H1 (cell line): ENCODE data around the gene MMAB. TPM values are rescaled to one million over a fixed set of nuclear protein-coding genes. Genes with fewer than 3 reads are reported as not detected.

Experiments used
- CTCF ChIA-PET: fragments of 300-600 bp; sonication (Branson Sonifier 250); formaldehyde crosslinking; loops from one replicate; lab custom pipeline; 2021; ENCODE audit not compliant: partially characterized antibody; lab: Charles Lee
- POLR2A ChIA-PET: fragments of 300-600 bp; sonication (Branson Sonifier 250); formaldehyde crosslinking; loops from one replicate; lab custom pipeline; 2021; ENCODE audit warnings: inconsistent platforms; ENCODE audit not compliant: partially characterized antibody; lab: Charles Lee
- DNase-seq, 2 experiments: peaks; one replicate each; pipeline versions ENCODE4 v3.0.0 to v3.0.0-alpha.2; 2010 to 2022; ENCODE audit warnings: low spot score in 2 of 2, low read depth in 1 of 2, mixed read lengths in 1 of 2
- FAIRE-seq: peaks from 2 replicates; lab custom pipeline; 2011; peaks lifted over from hg19 to GRCh38; lab: Jason Lieb, UNC
- H2AFZ ChIP-seq: 2 replicates; pipeline ENCODE4 v1.8.1; 2012; ENCODE audit warnings: low read length, inconsistent platforms
- H2AK5ac ChIP-seq: 2 replicates; pipeline ENCODE4 v1.6.1; 2013; ENCODE audit warnings: low read depth, low read length
- H2BK120ac ChIP-seq: replicated peaks from 2 replicates; pipeline ENCODE3; 2013; ENCODE audit warnings: low read depth, low read length, inconsistent platforms
- H2BK12ac ChIP-seq: 2 replicates; pipeline ENCODE4 v1.6.1; 2013; ENCODE audit warnings: low read depth, low read length
- H2BK15ac ChIP-seq: 2 replicates; pipeline ENCODE4 v1.6.1; 2013; ENCODE audit warnings: low read length
- H2BK20ac ChIP-seq: 2 replicates; pipeline ENCODE4 v1.6.1; 2013; ENCODE audit warnings: low read length
- H2BK5ac ChIP-seq: 2 replicates; pipeline ENCODE4 v1.6.1; 2013; ENCODE audit warnings: low read depth, low read length
- H3K14ac ChIP-seq: 2 replicates; pipeline ENCODE4 v1.6.1; 2013; ENCODE audit warnings: inconsistent platforms; ENCODE audit not compliant: insufficient read length
- H3K18ac ChIP-seq: 2 replicates; pipeline ENCODE4 v1.6.1; 2013; ENCODE audit warnings: low read length; ENCODE audit errors: extremely low read depth
- H3K23ac ChIP-seq: 2 replicates; pipeline ENCODE4 v1.6.1; 2013; ENCODE audit warnings: inconsistent platforms; ENCODE audit not compliant: insufficient read length
- H3K23me2 ChIP-seq: 2 replicates; pipeline ENCODE4 v1.6.1; 2013; ENCODE audit warnings: low read depth, low read length
- H3K27ac ChIP-seq: 2 replicates; pipeline ENCODE4 v1.6.1; 2011; ENCODE audit warnings: low read depth, low read length, inconsistent platforms
- H3K27me3 ChIP-seq, 4 experiments: replicated peaks in 1 of 4; 1 replicate in 1 of 4; 2 replicates in 3 of 4; pipeline versions ENCODE4 v1.6.1 to v1.8.1; 2011 to 2013; ENCODE audit warnings: low read length in 3 of 4, mild to moderate bottlenecking in 3 of 4, inconsistent platforms in 2 of 4, mixed read lengths in 2 of 4, moderate library complexity in 1 of 4; ENCODE audit not compliant: control insufficient read depth in 3 of 4, insufficient read depth in 3 of 4; ENCODE audit errors: extremely low read depth in 1 of 4
- H3K36me3 ChIP-seq, 4 experiments: 2 replicates each; pipeline versions ENCODE4 v1.6.1 to v1.8.1; 2011 to 2013; ENCODE audit warnings: mild to moderate bottlenecking in 4 of 4, low read length in 3 of 4, moderate library complexity in 2 of 4, control low read depth in 1 of 4, inconsistent platforms in 1 of 4; ENCODE audit not compliant: insufficient read depth in 4 of 4, control insufficient read depth in 2 of 4
- H3K4ac ChIP-seq: replicated peaks from 2 replicates; pipeline ENCODE3; 2013; ENCODE audit warnings: low read length, low read depth, mixed read lengths, inconsistent platforms; ENCODE audit not compliant: insufficient read length
- H3K4me1 ChIP-seq, 4 experiments: replicated peaks in 1 of 4; 1 replicate in 1 of 4; 2 replicates in 3 of 4; pipeline versions ENCODE4 v1.6.1 to v1.8.1; 2011 to 2013; ENCODE audit warnings: low read length in 3 of 4, inconsistent platforms in 2 of 4, mixed read lengths in 1 of 4; ENCODE audit not compliant: insufficient read depth in 4 of 4, control insufficient read depth in 3 of 4
- H3K4me2 ChIP-seq, 2 experiments: 2 replicates each; pipeline versions ENCODE4 v1.6.1 to v1.8.1; 2011 to 2013; ENCODE audit warnings: low read depth in 2 of 2, low read length in 2 of 2, control low read depth in 1 of 2, inconsistent platforms in 1 of 2, mild to moderate bottlenecking in 1 of 2; ENCODE audit not compliant: insufficient read depth in 1 of 2
- H3K4me3 ChIP-seq, 4 experiments: fragments of 200-600, 300-600 bp in 1 of 4; sonication (generic), shearing (Covaris generic), sonication (Bioruptor Twin) in 1 of 4; 2 replicates each; pipeline versions ENCODE4 v1.5.1 to v1.8.1; 2011 to 2016; ENCODE audit warnings: low read length in 4 of 4, low read depth in 3 of 4, control low read depth in 2 of 4, inconsistent platforms in 2 of 4, mild to moderate bottlenecking in 2 of 4, mixed read lengths in 1 of 4, moderate library complexity in 1 of 4; ENCODE audit not compliant: insufficient read depth in 2 of 4; ENCODE audit errors: extremely low read depth in 1 of 4
- H3K56ac ChIP-seq: replicated peaks from 2 replicates; pipeline ENCODE3; 2013; ENCODE audit warnings: low read depth, mild to moderate bottlenecking, mixed read lengths, low read length, inconsistent platforms; ENCODE audit not compliant: insufficient read length
- H3K79me1 ChIP-seq: 2 replicates; pipeline ENCODE4 v1.6.1; 2013; ENCODE audit warnings: low read depth, low read length, control low read depth
- H3K79me2 ChIP-seq, 2 experiments: 2 replicates each; pipeline versions ENCODE4 v1.6.1 to v1.8.1; 2012 to 2013; ENCODE audit warnings: low read length in 2 of 2, mild to moderate bottlenecking in 2 of 2, inconsistent platforms in 1 of 2; ENCODE audit not compliant: insufficient read depth in 2 of 2, control insufficient read depth in 1 of 2
- H3K9ac ChIP-seq, 4 experiments: replicated peaks in 1 of 4; 1 replicate in 1 of 4; 2 replicates in 3 of 4; pipeline versions ENCODE4 v1.6.1 to v1.8.1; 2011 to 2013; ENCODE audit warnings: low read depth in 3 of 4, low read length in 3 of 4, control low read depth in 2 of 4, mild to moderate bottlenecking in 2 of 4, moderate library complexity in 2 of 4, inconsistent platforms in 1 of 4; ENCODE audit errors: extremely low read depth in 1 of 4
- H3K9me3 ChIP-seq, 2 experiments: 2 replicates each; pipeline versions ENCODE4 v1.6.1 to v1.8.1; 2012 to 2013; ENCODE audit warnings: mild to moderate bottlenecking in 2 of 2, moderate library complexity in 2 of 2, control low read depth in 1 of 2, inconsistent platforms in 1 of 2, low read depth in 1 of 2, low read length in 1 of 2, mixed read lengths in 1 of 2; ENCODE audit not compliant: insufficient read depth in 2 of 2
- H4K20me1 ChIP-seq, 2 experiments: replicated peaks in 1 of 2; 2 replicates each; pipeline versions ENCODE3 to v1.8.1; 2011 to 2013; ENCODE audit warnings: inconsistent platforms in 2 of 2, low read length in 2 of 2, mild to moderate bottlenecking in 1 of 2; ENCODE audit not compliant: insufficient read depth in 2 of 2, control insufficient read depth in 1 of 2
- H4K5ac ChIP-seq: 2 replicates; pipeline ENCODE4 v1.6.1; 2013; ENCODE audit warnings: low read length, low read depth, mixed read lengths, inconsistent platforms; ENCODE audit not compliant: insufficient read length
- H4K8ac ChIP-seq: 2 replicates; pipeline ENCODE4 v1.8.0; 2013; ENCODE audit warnings: mild to moderate bottlenecking, moderate library complexity, low read length, inconsistent platforms; ENCODE audit not compliant: insufficient read depth; ENCODE audit errors: extremely low read depth
- H4K91ac ChIP-seq: replicated peaks from 2 replicates; pipeline ENCODE3; 2013; ENCODE audit warnings: low read length, mixed read lengths, inconsistent platforms; ENCODE audit not compliant: insufficient read length
- CHD2 ChIP-seq: IDR thresholded peaks from 2 replicates; pipeline ENCODE4 v1.6.1; 2012; ENCODE audit warnings: low read length, improper control_type of control experiment
- EP300 ChIP-seq, 2 experiments: IDR thresholded peaks; 1 replicate in 1 of 2; 2 replicates in 1 of 2; pipeline ENCODE4 v1.6.1; 2011 to 2012; ENCODE audit warnings: low read depth in 2 of 2, low read length in 2 of 2, mild to moderate bottlenecking in 2 of 2, borderline replicate concordance in 1 of 2, inconsistent platforms in 1 of 2, moderate library complexity in 1 of 2
- EZH2 ChIP-seq: fragments of 200-600 bp; sonication (generic); IDR thresholded peaks from 2 replicates; pipeline ENCODE4 v1.7.1; 2012; ENCODE audit warnings: low read depth, mild to moderate bottlenecking, moderate library complexity, low read length, inconsistent platforms; ENCODE audit not compliant: severe bottlenecking
- GTF2F1 ChIP-seq: IDR thresholded peaks from 2 replicates; pipeline ENCODE4 v1.6.1; 2012; ENCODE audit warnings: low read depth, low read length, improper control_type of control experiment, borderline replicate concordance
- JUN ChIP-seq: IDR thresholded peaks from 2 replicates; pipeline ENCODE4 v1.6.1; 2011; ENCODE audit warnings: low read depth, mild to moderate bottlenecking, improper control_type of control experiment, low read length
- KDM4A ChIP-seq: IDR thresholded peaks from one replicate; pipeline ENCODE4 v1.7.1; 2012; ENCODE audit warnings: low read depth, mild to moderate bottlenecking, moderate library complexity, low read length, inconsistent platforms; ENCODE audit not compliant: severe bottlenecking
- MAFK ChIP-seq: IDR thresholded peaks from 2 replicates; pipeline ENCODE4 v1.6.1; 2012; ENCODE audit warnings: low read depth, mild to moderate bottlenecking, improper control_type of control experiment, low read length
- NRF1 ChIP-seq: IDR thresholded peaks from 2 replicates; pipeline ENCODE4 v1.6.1; 2011; ENCODE audit warnings: mild to moderate bottlenecking, low read depth, low read length, improper control_type of control experiment
- RBBP5 ChIP-seq: IDR thresholded peaks from 2 replicates; pipeline ENCODE4 v1.7.1; 2012; ENCODE audit warnings: low read depth, mild to moderate bottlenecking, inconsistent platforms, low read length, moderate library complexity, borderline replicate concordance
- SP4 ChIP-seq: IDR thresholded peaks from 2 replicates; pipeline ENCODE4 v1.6.1; 2012; ENCODE audit warnings: low read length, inconsistent platforms
- TAF1 ChIP-seq: IDR thresholded peaks from 2 replicates; pipeline ENCODE4 v1.6.1; 2011; ENCODE audit warnings: mild to moderate bottlenecking, low read depth, low read length
- WGBS, 2 experiments: shearing (Covaris generic) in 1 of 2; methylation state at CpG; one replicate each; pipeline versions ENCODE4 v1.1.6 to v1.1.7; 2013 to 2015; ENCODE audit warnings: low lambda C conversion rate in 2 of 2, mixed read lengths in 2 of 2, inconsistent platforms in 1 of 2, low coverage in 1 of 2, missing lambda C conversion rate in 1 of 2; ENCODE audit not compliant: insufficient replicate concordance in 2 of 2, insufficient coverage in 1 of 2, insufficient read length in 1 of 2; ENCODE audit errors: extremely low coverage in 1 of 2, missing lambda C conversion rate in 1 of 2; 5-methylcytosine and 5-hydroxymethylcytosine counted together
- polyA plus RNA-seq, 7 experiments: library from polyadenylated mRNA; depleted of rRNA in 3 of 7; stranded (reverse) in 5 of 7; unstranded in 2 of 7; fragments of >200 nt in 5 of 7; fragments of 200-250 nt in 2 of 7; gene quantifications; 1 replicate in 5 of 7; 2 replicates in 1 of 7; 4 replicates in 1 of 7; pipeline versions ENCODE4 v1.2.1 to v1.2.3, GENCODE V29; 2011 to 2013; ENCODE audit warnings: missing spikeins in 2 of 7, mixed read lengths in 2 of 7
- total RNA-seq: library from RNA; stranded (reverse); fragmentation: NEBNext Ultra II Directional; extraction: Animal tissue kit (Norgen Biotek cat#: 25700); gene quantifications from 2 replicates; pipeline ENCODE4 v1.2.1, GENCODE V29; 2021
- TF ChIP-seq, protein P1 (sequence below): IDR thresholded peaks from 2 replicates; pipeline ENCODE4 v1.6.1; 2011; ENCODE audit warnings: low read length, improper control_type of control experiment

MMAB gene
- total and polyA plus RNA-seq, 2 of the 8 experiments (the other 6 are each of a cell fraction or from before 2014, with no cell fraction given): 12.9 to 18.5 TPM

DNA sequence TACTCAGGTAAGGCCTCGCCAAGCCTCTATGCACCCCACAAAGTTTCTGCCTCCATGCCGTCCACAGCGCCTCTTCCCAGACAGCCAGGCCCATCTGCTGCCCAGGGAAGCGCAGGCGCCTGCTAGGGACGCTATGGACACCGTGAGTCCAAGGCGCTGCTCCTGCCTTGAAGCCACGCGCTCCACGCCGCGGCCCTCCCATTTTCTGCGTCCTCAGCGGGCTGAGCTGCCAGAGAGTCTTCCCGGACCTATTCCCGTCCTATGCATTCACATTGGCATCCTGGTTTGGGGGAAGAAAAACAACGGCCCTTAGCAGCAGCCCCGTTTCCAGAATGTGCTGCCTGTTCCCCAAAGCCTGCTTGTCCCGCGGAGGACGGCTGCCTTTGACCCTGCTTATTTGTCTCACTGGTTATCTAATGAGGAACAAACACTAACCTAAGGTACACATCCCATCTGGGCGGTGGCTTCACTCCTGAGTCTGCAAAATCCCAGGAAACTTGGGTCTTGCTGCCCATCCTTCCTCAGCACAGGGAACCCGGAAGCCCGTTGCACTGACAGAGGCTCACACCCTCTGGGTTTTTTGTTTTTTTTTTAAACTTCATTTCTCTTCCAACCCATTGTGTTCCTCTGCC lies 38.0 kb downstream of the MMAB start:
- Histone ChIP-seq H3K4me1 (peaks cover 0 to under 1% (median 0%) of the 10 kb centered on the region in 4 experiments; a peak in 1 of 7 replicates), H2BK120ac (no peak overlapping the region), H3K23ac (no peak overlapping the region), H3K79me2 (no peaks in the 10 kb centered on the region), H4K91ac (no peak overlapping the region), H4K8ac (no peak overlapping the region), H3K4me3 (no peak overlapping the region), H3K9me3 (no peaks in the 10 kb centered on the region), H3K23me2 (no peaks in the 10 kb centered on the region), H3K79me1 (no peaks in the 10 kb centered on the region), H2BK12ac (no peak overlapping the region), H3K4me2 (no peak overlapping the region), H3K27me3 (no peaks in the 10 kb centered on the region), H4K20me1 (no peaks in the 10 kb centered on the region), H3K9ac (no peak overlapping the region), H2AK5ac (no peak overlapping the region), H3K14ac (no peak overlapping the region), H3K18ac (no peak overlapping the region), H3K4ac (no peak overlapping the region), H2BK15ac (no peak overlapping the region), H2BK20ac (no peak overlapping the region), H3K27ac (no peak overlapping the region; the same call in 1 of the 2 replicates), H3K56ac (no peak overlapping the region), H3K36me3 (peaks cover 0 to 3% (median 0%) of the 10 kb centered on the region in 4 experiments; a peak in 1 of 8 replicates), H4K5ac (no peak overlapping the region), H2AFZ (no peak overlapping the region), H2BK5ac (no peak overlapping the region)
- WGBS, 2 experiments: 91% methylated on average over 25 of the region's 25 CpGs; no CpG with 5 or more reads in 1 of the 2 experiments
- ChIA-PET POLR2A (no interaction called here), CTCF (interaction anchor here (0.6 to 1.1 kb wide), 3 partner anchors 14 to 204 kb away, joined by 3 to 4 read pairs (median 3); no protein-coding TSS in a partner anchor)
- FAIRE-seq: no peak
- DNase-seq: no peak
- TF ChIP-seq KDM4A (no peak), EP300 (IDR thresholded peaks at IDR 0.05; ENCODE audit: borderline replicate concordance in 1 of 2, low read depth in 2 of 2, low read length in 2 of 2) (no peak), RBBP5 (no peak), NRF1 (no peak), EZH2 (no peak), CHD2 (no peak), GTF2F1 (no peak), JUN (no peak), SP4 (no peak), TAF1 (no peak), MAFK (no peak)
- TF ChIP-seq, protein P1, sequence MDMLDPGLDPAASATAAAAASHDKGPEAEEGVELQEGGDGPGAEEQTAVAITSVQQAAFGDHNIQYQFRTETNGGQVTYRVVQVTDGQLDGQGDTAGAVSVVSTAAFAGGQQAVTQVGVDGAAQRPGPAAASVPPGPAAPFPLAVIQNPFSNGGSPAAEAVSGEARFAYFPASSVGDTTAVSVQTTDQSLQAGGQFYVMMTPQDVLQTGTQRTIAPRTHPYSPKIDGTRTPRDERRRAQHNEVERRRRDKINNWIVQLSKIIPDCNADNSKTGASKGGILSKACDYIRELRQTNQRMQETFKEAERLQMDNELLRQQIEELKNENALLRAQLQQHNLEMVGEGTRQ: no peak
